WERI-Rb-1 (cell line): ENCODE data around the gene MKLN1.
"Not testable (repeated sequence)": the region's sequence is repeated elsewhere in the genome, so short reads cannot be mapped to it uniquely, and the experiment has no call there.

ENCODE experiments used
- DNase-seq: peaks from one replicate; pipeline ENCODE4 v3.0.0-alpha.2; 2020
- H3K27ac ChIP-seq: fragments of 250-450 bp; sonication (Bioruptor Pico); 2 replicates; pipeline ENCODE4 v1.5.1; 2020; ENCODE audit warnings: mild to moderate bottlenecking, moderate library complexity
- H3K27me3 ChIP-seq: fragments of 250-450 bp; sonication (Bioruptor Pico); 2 replicates; pipeline ENCODE4 v1.5.1; 2021; ENCODE audit warnings: mild to moderate bottlenecking, low read depth, moderate library complexity; ENCODE audit not compliant: insufficient read depth, severe bottlenecking
- H3K36me3 ChIP-seq: fragments of 250-450 bp; sonication (Bioruptor Pico); 2 replicates; pipeline ENCODE4 v1.5.1; 2020; ENCODE audit warnings: mild to moderate bottlenecking, moderate library complexity
- H3K4me3 ChIP-seq: 2 replicates; pipeline ENCODE4 v1.5.1; 2011; ENCODE audit warnings: low read depth, mild to moderate bottlenecking, control low read depth, low read length
- H3K9me3 ChIP-seq: fragments of 250-450 bp; sonication (Bioruptor Pico); 2 replicates; pipeline ENCODE4 v1.5.1; 2021; ENCODE audit warnings: mild to moderate bottlenecking, moderate library complexity; ENCODE audit not compliant: severe bottlenecking
- TF ChIP-seq, protein P1 (sequence below): IDR thresholded peaks from 2 replicates; pipeline ENCODE4 v1.5.1; 2011; ENCODE audit warnings: low read depth, mild to moderate bottlenecking, control low read depth, inconsistent platforms, low read length

Gene MKLN1

DNA sequence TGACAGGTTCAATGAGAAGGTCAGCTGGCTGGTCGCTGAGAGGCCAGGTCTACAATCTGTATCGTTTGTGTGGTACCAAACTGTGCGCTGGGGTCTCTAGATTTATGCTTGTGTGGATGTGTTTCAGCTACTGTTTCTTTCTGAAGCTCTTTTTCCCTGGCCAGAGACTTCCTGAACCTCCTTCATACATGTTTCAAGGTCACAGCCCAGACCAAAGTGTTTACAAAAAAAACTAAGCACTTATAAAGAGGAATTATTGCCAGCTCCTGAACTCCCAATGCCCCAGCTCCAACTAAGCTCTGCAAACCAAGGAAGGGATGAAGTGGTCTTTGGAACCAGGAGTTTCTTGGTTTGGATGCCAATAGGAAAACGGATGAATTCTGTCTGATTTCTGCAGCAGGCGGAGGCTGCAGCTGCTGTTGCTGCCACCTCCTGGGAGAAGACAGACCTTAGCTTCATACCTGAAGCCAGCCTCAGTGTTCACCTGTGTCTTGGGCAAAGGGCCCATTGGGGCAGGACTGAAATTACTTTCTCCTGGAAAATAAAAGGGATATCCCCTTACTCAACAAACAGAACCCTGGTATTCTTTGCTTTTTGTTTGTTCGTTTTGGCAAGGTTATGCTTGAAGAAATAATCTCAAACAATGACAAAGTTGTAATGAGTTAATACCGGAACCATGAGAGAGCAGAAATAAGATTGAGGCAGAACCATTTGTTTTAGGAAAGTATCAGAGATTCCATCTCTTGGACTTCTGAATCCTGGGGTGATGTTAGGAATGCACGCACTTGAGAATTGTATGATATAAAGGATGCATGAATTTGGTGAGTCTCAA, 24.6 kb upstream of the MKLN1 start:
- Histone ChIP-seq H3K27ac (no peak overlapping the region), H3K27me3 (no peaks in the 10 kb centered on the region), H3K36me3 (no peaks in the 10 kb centered on the region), H3K4me3 (no peak overlapping the region), H3K9me3 (peaks cover 5% of the 10 kb centered on the region)
- peak; percentile 33 for DNase-seq
- TF ChIP-seq, protein P1, sequence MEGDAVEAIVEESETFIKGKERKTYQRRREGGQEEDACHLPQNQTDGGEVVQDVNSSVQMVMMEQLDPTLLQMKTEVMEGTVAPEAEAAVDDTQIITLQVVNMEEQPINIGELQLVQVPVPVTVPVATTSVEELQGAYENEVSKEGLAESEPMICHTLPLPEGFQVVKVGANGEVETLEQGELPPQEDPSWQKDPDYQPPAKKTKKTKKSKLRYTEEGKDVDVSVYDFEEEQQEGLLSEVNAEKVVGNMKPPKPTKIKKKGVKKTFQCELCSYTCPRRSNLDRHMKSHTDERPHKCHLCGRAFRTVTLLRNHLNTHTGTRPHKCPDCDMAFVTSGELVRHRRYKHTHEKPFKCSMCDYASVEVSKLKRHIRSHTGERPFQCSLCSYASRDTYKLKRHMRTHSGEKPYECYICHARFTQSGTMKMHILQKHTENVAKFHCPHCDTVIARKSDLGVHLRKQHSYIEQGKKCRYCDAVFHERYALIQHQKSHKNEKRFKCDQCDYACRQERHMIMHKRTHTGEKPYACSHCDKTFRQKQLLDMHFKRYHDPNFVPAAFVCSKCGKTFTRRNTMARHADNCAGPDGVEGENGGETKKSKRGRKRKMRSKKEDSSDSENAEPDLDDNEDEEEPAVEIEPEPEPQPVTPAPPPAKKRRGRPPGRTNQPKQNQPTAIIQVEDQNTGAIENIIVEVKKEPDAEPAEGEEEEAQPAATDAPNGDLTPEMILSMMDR: peak; percentile 75

DNA sequence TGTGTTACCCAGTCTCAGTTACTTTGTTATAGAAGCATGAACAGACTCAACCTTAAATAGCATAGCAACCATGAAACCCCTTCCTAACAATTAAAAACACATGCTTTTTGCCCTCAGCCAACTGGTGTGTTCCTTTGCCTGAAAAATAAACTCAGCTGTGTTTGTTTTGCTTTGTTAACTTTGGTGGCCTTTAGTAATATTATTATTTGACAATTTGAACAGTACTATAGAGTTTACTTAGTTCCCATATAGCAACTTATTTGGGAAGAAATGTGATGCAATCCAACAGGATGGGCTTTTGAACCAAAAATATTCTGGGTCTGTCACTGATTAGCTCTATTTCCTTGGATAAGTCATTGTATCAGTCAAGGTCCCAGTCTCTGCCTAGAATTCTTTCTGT, 22.5 kb upstream of the MKLN1 start:
- TF ChIP-seq, protein P1: no peak
- Histone ChIP-seq H3K9me3 (peaks cover 5% of the 10 kb centered on the region), H3K27ac (no peak overlapping the region), H3K36me3 (no peaks in the 10 kb centered on the region), H3K4me3 (no peak overlapping the region), H3K27me3 (no peaks in the 10 kb centered on the region)
- DNase-seq: no peak

DNA sequence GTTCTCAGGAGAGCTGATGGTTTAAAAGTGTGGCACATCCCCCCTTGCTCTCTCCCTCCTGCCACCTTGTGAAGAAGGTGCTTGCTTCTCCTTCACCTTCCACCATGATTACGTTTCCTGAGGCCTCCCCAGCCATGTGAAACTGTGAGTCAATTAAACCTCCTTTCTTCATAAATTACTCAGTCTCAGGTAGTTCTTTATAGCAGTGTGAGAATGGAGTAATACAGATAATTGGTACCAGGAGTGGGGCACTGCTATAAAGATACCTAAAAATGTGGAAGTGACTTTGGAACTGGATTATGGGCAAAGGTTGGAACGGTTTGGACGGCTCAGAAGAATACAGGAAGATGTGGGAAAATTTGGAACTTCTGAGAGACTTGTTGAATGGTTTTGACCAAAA, 21.6 kb upstream of the MKLN1 start:
- not testable (repeated sequence) for DNase-seq, H3K36me3 ChIP-seq, H3K27me3 ChIP-seq, H3K4me3 ChIP-seq, H3K27ac ChIP-seq, H3K9me3 ChIP-seq

DNA sequence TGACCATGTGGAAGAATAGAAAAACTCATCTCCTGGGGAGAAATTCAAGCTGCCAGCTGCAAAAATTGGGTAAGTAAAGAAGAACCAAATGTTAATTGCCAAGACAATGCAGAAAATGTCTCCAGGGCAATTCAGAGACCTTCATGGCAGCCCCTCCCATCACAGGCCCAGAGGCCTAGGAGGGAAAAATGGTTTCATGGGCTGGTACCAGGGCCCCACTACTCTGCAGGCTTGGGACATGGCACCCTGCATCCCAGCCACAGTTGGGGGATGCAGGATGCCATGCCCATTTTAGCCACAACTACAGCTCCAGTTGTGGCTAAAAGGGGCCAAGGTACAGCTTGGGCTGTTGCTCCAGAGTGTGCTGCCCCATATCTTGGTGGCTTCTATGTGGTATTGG, 20.9 kb upstream of the MKLN1 start:
- H3K9me3 ChIP-seq: peaks cover 5% of the 10 kb centered on the region
- TF ChIP-seq, protein P1: no peak
- no peak overlapping the region for H3K4me3 ChIP-seq

DNA sequence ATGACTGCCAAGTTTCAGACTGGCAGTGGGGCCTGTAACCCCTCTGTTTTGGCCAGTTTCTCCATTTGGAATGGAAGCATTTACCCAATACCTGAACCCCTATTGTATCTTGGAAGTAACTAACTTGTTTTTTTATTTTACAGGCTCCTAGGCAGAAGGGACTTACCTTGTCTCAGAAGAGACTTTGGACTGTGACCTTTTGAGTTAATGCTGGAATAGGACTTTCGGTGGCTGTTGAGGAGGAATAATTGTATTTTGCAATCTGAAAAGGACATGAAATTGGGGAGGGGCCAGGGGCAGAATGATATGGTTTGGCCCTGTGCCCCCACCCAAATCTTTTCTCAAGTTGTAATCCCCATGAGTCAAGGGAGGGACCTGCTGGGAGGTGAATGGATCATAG, 20.0 kb upstream of the MKLN1 start:
- TF ChIP-seq, protein P1: no peak
- DNase-seq: no peak
- Histone ChIP-seq H3K27me3 (no peaks in the 10 kb centered on the region), H3K9me3 (peaks cover 5% of the 10 kb centered on the region), H3K27ac (no peak overlapping the region), H3K4me3 (no peak overlapping the region), H3K36me3 (no peaks in the 10 kb centered on the region)

More for the DNA sequence above, 20.9 kb upstream of the MKLN1 start:
- DNase-seq: no peak
- Histone ChIP-seq H3K27me3 (no peaks in the 10 kb centered on the region), H3K27ac (no peak overlapping the region), H3K36me3 (no peaks in the 10 kb centered on the region)

DNA sequence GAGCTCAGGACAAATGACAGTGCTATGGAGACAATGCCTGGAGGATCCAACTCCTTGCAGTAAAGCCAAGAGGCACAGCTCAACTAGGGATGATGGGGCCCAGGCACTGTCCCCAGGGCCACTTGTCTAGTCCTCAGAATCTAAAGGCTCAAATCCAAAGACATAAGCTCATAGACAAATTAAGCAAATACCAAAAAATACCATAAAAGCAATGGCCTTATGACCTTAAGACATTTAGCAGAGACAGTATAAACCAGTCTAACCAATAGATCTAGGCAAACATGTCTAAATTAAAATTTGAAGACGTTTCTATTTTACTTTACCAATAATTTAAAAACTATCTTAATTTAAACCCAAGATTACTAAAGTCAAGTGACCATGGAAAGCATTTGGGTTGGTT, 14.8 kb upstream of the MKLN1 start:
- DNase-seq: no peak
- TF ChIP-seq, protein P1: no peak
- H3K27ac ChIP-seq: no peak overlapping the region
- no peak overlapping the region for H3K4me3 ChIP-seq
- no peaks in the 10 kb centered on the region for H3K27me3 ChIP-seq
- no peaks in the 10 kb centered on the region for H3K9me3 ChIP-seq
- no peaks in the 10 kb centered on the region for H3K36me3 ChIP-seq
